Esophagus squamous epithelium (tissue), 5 donors: Measurements from ENCODE around the gene WNT4. TPM values are rescaled to one million over a fixed set of nuclear protein-coding genes. Genes with fewer than 3 reads are reported as not detected.

Experiments used
- DNase-seq: peaks from one replicate; lab custom pipeline; 2025; lab: John Stamatoyannopoulos, UW
- H3K27ac ChIP-seq, 4 donors: fragments of 200-600 bp; sonication (generic); one replicate each; pipeline ENCODE4 v1.5.1; 2016 to 2019; ENCODE audit warnings: mild to moderate bottlenecking in 1 of 4
- H3K27me3 ChIP-seq, 4 donors: fragments of 200-600 bp; sonication (generic); 1 replicate in 3 of 4; 2 replicates in 1 of 4; pipeline versions ENCODE4 v1.5.1 to v1.6.0; 2017 to 2021; ENCODE audit warnings: antibody characterized with exemption in 1 of 4
- H3K36me3 ChIP-seq, 3 donors: fragments of 200-600 bp; sonication (generic); one replicate each; pipeline ENCODE4 v1.5.1; 2016 to 2019
- H3K4me1 ChIP-seq, 3 donors: fragments of 200-600 bp; sonication (generic); one replicate each; pipeline ENCODE4 v1.5.1; 2017 to 2019
- H3K4me3 ChIP-seq, 4 donors: fragments of 200-600 bp; sonication (generic); 1 replicate in 3 of 4; 2 replicates in 1 of 4; pipeline ENCODE4 v1.5.1; 2016 to 2019; ENCODE audit warnings: mild to moderate bottlenecking in 2 of 4, moderate library complexity in 1 of 4
- H3K9me3 ChIP-seq, 3 donors: fragments of 200-600 bp; sonication (generic); one replicate each; pipeline ENCODE4 v1.5.1; 2016 to 2019
- POLR2A ChIP-seq, 4 donors: fragments of 450-650 bp; IDR thresholded peaks; one replicate each; pipeline ENCODE4 v1.6.1; 2017; ENCODE audit warnings: antibody characterized with exemption in 4 of 4, mild to moderate bottlenecking in 4 of 4, moderate library complexity in 3 of 4
- WGBS, 2 donors: methylation state at CpG; one replicate each; pipeline ENCODE4 v1.1.5; 2018; 5-methylcytosine and 5-hydroxymethylcytosine counted together
- intact Hi-C: fragments of 100-400 bp; cut with DNase I; formaldehyde crosslinking; loops from one replicate; pipeline ENCODE4 v1.15.0; 2022
- total RNA-seq, 4 donors: library from RNA; depleted of rRNA; stranded (reverse); fragments of >200 nt; gene quantifications; one replicate each; pipeline ENCODE4 v1.1.0, GENCODE V29; 2016
- TF ChIP-seq, protein P1 (sequence below), 6 experiments: fragments of 450-650 bp in 4 of 6; fragments of 200-600 bp in 2 of 6; sonication (generic) in 2 of 6; IDR thresholded peaks; one replicate each; pipeline ENCODE4 v1.5.1; 2016 to 2019; ENCODE audit warnings: antibody characterized with exemption in 6 of 6, mild to moderate bottlenecking in 4 of 6, moderate library complexity in 4 of 6
- donor health status: DM: yes; HTN: yes; CAD: no.

WNT4 gene
- total RNA-seq, 4 donors from 2014 or later, result 4.8 to 11.9 (median 6.6) TPM

- H3K36me3 ChIP-seq, result peaks cover 0 to 51% (median 0%) of the 10 kb centered on the region in 3 donors
- no peak overlapping the region for H3K4me3 ChIP-seq
- peak overlapping the region in 1 of 4 donors; percentile 25 for H3K27ac ChIP-seq
- no peak for DNase-seq
- H3K27me3 ChIP-seq, result no peaks in the 10 kb centered on the region
- TF ChIP-seq POLR2A (IDR thresholded peaks at IDR 0.05), result no peak
- TF ChIP-seq, protein P1, sequence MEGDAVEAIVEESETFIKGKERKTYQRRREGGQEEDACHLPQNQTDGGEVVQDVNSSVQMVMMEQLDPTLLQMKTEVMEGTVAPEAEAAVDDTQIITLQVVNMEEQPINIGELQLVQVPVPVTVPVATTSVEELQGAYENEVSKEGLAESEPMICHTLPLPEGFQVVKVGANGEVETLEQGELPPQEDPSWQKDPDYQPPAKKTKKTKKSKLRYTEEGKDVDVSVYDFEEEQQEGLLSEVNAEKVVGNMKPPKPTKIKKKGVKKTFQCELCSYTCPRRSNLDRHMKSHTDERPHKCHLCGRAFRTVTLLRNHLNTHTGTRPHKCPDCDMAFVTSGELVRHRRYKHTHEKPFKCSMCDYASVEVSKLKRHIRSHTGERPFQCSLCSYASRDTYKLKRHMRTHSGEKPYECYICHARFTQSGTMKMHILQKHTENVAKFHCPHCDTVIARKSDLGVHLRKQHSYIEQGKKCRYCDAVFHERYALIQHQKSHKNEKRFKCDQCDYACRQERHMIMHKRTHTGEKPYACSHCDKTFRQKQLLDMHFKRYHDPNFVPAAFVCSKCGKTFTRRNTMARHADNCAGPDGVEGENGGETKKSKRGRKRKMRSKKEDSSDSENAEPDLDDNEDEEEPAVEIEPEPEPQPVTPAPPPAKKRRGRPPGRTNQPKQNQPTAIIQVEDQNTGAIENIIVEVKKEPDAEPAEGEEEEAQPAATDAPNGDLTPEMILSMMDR (IDR thresholded peaks at IDR 0.05), result no peak
- intact Hi-C loops, result loop anchor here (10.0 kb wide), 1 partner anchor 296 kb away; no protein-coding TSS in a partner anchor
- 69 to 72% methylated on average over 2 to 6 of the region's 8 CpGs for WGBS, 2 donors
- no peaks in the 10 kb centered on the region for H3K9me3 ChIP-seq
- peaks cover 15 to 87% (median 28%) of the 10 kb centered on the region in 3 donors for H3K4me1 ChIP-seq
Observed at GRCh38 chr1:22118291-22118992, 24.5 kb downstream of the WNT4 start.

- Histone ChIP-seq H3K4me3 (no peak overlapping the region), H3K9me3 (no peaks in the 10 kb centered on the region), H3K27ac (peak overlapping the region in 1 of 4 donors; percentile 13), H3K27me3 (no peaks in the 10 kb centered on the region), H3K4me1 (peaks cover 12 to 86% (median 26%) of the 10 kb centered on the region in 3 donors), H3K36me3 (peaks cover 0 to 57% (median 2%) of the 10 kb centered on the region in 3 donors)
- 87 to 100% methylated on average over 1 to 2 of the region's 5 CpGs for WGBS, 2 donors
- TF ChIP-seq POLR2A (IDR thresholded peaks at IDR 0.05), result no peak
- TF ChIP-seq, protein P1 (IDR thresholded peaks at IDR 0.05), result no peak
- DNase-seq, result no peak
- intact Hi-C loops, result loop anchor here (10.0 kb wide), 1 partner anchor 297 kb away; no protein-coding TSS in a partner anchor
Observed at GRCh38 chr1:22117851-22118250, 25.0 kb downstream of the WNT4 start.

- H3K9me3 ChIP-seq, result no peaks in the 10 kb centered on the region
- H3K27me3 ChIP-seq, result no peaks in the 10 kb centered on the region
- intact Hi-C loops, result loop anchor here (10.0 kb wide), 1 partner anchor 298 kb away; no protein-coding TSS in a partner anchor
- H3K4me3 ChIP-seq, result no peak overlapping the region
- WGBS, 2 donors, result 32 to 35% methylated on average over 3 of the region's 4 CpGs
- no peak for TF ChIP-seq POLR2A (IDR thresholded peaks at IDR 0.05)
- TF ChIP-seq, protein P1 (IDR thresholded peaks at IDR 0.05), result no peak
- H3K27ac ChIP-seq, result no peak overlapping the region
- peaks cover 9 to 85% (median 21%) of the 10 kb centered on the region in 3 donors for H3K4me1 ChIP-seq
- H3K36me3 ChIP-seq, result peaks cover 0 to 63% (median 3%) of the 10 kb centered on the region in 3 donors
- no peak for DNase-seq
Observed at GRCh38 chr1:22117238-22117637, 25.7 kb downstream of the WNT4 start.

GRCh38 chr1:22115286-22115685, 27.6 kb downstream of the WNT4 start:
- H3K27ac ChIP-seq, result no peak overlapping the region
- no peaks in the 10 kb centered on the region for H3K27me3 ChIP-seq
- peaks cover 4 to 83% (median 21%) of the 10 kb centered on the region in 3 donors for H3K4me1 ChIP-seq
- no peak for DNase-seq
- H3K4me3 ChIP-seq, result no peak overlapping the region
- TF ChIP-seq, protein P1 (IDR thresholded peaks at IDR 0.05), result no peak
- TF ChIP-seq POLR2A (IDR thresholded peaks at IDR 0.05), result no peak
- H3K36me3 ChIP-seq, result peaks cover 0 to 65% (median 3%) of the 10 kb centered on the region in 3 donors
- whole genome bisulfite sequencing, 2 donors, result 85 to 86% methylated on average over 2 to 6 of the region's 6 CpGs
- H3K9me3 ChIP-seq, result no peaks in the 10 kb centered on the region
- intact Hi-C loops, result loop anchor here (10.0 kb wide), 1 partner anchor 300 kb away; no protein-coding TSS in a partner anchor
